Sigmoid colon (tissue), 4 donors: Measurements from ENCODE around the gene TXNL4B.

Experiments
- EP300 ChIP-seq, 4 donors: sonication (generic); formaldehyde crosslinking; IDR thresholded peaks; one replicate each; pipeline ENCODE4 v1.6.1; 2017; ENCODE audit warnings: antibody characterized with exemption in 4 of 4
- POLR2A ChIP-seq, 2 donors: fragments of 450-650 bp; IDR thresholded peaks; one replicate each; pipeline ENCODE4 v1.6.1; 2016; ENCODE audit warnings: antibody characterized with exemption in 2 of 2, mild to moderate bottlenecking in 2 of 2, moderate library complexity in 2 of 2
- POLR2AphosphoS5 ChIP-seq, 4 donors: sonication (generic); formaldehyde crosslinking; IDR thresholded peaks; one replicate each; pipeline ENCODE4 v1.6.1; 2017; ENCODE audit warnings: antibody characterized with exemption in 4 of 4
- TF ChIP-seq, protein P1 (sequence below), 4 experiments: fragments of 450-650 bp in 3 of 4; fragments of 200-600 bp in 1 of 4; IDR thresholded peaks; one replicate each; pipeline ENCODE4 v1.5.1; 2016 to 2019; ENCODE audit warnings: antibody characterized with exemption in 4 of 4, mild to moderate bottlenecking in 3 of 4, moderate library complexity in 2 of 4

DNA sequence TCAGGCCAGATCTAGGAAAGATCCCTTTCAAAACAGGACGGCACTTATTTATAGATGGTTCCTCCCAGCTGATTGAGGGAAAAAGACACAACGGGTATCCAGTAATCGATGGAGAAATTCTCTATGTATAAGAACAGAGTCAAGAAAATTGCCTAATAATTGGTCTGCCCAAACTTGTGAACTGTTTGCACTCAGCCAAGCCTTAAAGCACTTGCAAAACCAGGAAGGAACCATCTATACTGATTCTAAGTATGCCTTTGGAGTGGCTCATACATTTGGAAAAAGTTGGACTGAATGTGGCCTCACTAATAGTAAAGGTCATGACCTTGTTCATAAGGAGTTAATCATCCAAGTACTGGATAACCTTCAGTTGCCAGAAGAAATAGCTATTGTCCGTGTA, 24.5 kb downstream of the TXNL4B start:
- TF ChIP-seq, protein P1, sequence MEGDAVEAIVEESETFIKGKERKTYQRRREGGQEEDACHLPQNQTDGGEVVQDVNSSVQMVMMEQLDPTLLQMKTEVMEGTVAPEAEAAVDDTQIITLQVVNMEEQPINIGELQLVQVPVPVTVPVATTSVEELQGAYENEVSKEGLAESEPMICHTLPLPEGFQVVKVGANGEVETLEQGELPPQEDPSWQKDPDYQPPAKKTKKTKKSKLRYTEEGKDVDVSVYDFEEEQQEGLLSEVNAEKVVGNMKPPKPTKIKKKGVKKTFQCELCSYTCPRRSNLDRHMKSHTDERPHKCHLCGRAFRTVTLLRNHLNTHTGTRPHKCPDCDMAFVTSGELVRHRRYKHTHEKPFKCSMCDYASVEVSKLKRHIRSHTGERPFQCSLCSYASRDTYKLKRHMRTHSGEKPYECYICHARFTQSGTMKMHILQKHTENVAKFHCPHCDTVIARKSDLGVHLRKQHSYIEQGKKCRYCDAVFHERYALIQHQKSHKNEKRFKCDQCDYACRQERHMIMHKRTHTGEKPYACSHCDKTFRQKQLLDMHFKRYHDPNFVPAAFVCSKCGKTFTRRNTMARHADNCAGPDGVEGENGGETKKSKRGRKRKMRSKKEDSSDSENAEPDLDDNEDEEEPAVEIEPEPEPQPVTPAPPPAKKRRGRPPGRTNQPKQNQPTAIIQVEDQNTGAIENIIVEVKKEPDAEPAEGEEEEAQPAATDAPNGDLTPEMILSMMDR (IDR thresholded peaks at IDR 0.05) = no peak
- TF ChIP-seq EP300 (IDR thresholded peaks at IDR 0.05) = no peak
- no peak for TF ChIP-seq POLR2AphosphoS5 (IDR thresholded peaks at IDR 0.05)
- TF ChIP-seq POLR2A (IDR thresholded peaks at IDR 0.05) = no peak
